NCI-H460 (cell line): ENCODE measurements around the gene SLC26A11. TPM values are rescaled to one million over a fixed set of nuclear protein-coding genes. Genes with fewer than 3 reads are reported as not detected.
"Not testable (repeated sequence)": the region's sequence is repeated elsewhere in the genome, so short reads cannot be mapped to it uniquely, and the experiment has no call there.

Source experiments
- DNase-seq: peaks from one replicate; pipeline ENCODE4 v3.0.0-alpha.2; 2016; ENCODE audit warnings: low read depth; ENCODE audit errors: extremely low read depth
- total RNA-seq: library from RNA; depleted of rRNA; stranded (reverse); fragments of >200 nt; shearing (Covaris generic); gene quantifications from 2 replicates; pipeline ENCODE4 v1.2.3, GENCODE V29; 2014

The SLC26A11 gene
- total RNA-seq, 1 experiment from 2014 or later, result 7.6 TPM

DNA sequence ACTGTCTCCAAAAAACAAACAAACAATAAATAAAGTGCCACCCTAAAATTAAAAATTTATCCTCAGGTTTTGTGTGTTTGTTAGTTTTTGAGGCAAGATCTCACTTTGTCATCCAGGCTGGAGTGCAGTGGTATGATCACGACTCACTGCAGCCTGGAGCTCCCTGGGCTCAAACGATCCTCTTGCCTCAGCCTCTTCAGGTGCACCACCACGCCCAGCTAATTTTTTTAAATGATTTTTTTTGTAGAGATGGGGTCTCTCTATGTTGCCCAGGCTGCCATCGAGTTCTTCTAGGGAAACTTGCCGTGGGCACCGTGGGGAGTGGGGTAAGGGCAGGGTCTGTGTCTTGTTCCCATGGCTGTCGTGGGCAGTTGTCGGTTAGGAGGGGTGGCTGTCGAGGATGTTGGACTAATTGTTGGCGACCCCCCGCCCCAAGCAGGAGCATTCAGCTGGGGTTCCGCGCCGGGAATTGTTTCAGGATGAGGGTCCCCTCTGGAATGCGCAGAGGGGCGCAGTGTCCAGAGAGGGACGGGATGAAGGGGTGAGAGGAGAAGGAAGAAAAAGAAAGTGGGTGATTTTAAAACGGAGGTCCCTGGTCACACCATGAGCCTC, 39.3 kb downstream of the SLC26A11 start:
- no peak for DNase-seq

DNA sequence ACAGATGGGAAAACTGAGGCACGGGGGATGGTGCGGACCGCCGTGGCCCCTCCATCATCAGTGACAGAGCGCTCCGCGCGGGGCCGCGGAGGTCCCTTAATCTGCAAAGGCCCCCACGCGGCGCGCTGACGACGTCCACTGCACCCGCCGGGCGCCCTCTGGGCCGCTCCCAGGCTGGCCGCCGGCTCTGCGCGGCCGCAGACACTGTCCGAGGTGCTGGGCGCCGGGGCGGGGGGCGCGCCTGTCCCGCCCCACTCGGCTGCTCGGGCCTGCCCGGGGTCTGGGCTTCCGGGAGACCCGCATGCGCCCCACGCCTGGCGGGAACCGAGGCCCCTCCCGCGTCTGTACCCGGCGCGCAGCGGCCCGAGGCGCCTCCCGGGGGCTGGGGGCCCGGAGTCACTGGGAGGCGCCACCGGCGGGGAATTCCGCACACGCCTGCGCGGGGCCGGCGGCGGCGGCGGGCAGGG, 39.9 kb downstream of the SLC26A11 start:
- DNase-seq, result peak; percentile 55

DNA sequence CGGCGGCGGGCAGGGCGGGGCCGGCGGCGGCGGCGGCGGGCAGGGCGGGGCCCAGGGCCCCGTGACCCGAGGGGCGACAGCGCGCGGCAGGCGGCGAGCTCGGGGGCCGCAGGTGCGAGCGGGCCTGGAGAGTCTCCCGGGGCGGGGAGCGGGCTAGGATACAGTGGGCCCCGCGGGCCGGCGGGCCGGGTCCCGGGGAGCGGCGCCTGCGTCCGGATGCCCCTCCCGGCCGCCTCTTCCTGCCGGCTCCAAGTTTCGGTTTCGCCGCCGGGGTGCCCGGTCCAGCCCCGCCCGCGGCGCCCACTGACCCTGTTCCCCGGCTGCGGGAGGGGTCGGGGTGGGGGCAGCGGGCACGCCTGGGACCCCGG, 40.5 kb downstream of the SLC26A11 start, which contains the start of gene RNF213:
RNF213 (plus strand) TSS at position 62 of the 368 bp plus-strand sequence. CDS start 2,830 bp downstream, outside the sequence.
- no peak for DNase-seq

DNA sequence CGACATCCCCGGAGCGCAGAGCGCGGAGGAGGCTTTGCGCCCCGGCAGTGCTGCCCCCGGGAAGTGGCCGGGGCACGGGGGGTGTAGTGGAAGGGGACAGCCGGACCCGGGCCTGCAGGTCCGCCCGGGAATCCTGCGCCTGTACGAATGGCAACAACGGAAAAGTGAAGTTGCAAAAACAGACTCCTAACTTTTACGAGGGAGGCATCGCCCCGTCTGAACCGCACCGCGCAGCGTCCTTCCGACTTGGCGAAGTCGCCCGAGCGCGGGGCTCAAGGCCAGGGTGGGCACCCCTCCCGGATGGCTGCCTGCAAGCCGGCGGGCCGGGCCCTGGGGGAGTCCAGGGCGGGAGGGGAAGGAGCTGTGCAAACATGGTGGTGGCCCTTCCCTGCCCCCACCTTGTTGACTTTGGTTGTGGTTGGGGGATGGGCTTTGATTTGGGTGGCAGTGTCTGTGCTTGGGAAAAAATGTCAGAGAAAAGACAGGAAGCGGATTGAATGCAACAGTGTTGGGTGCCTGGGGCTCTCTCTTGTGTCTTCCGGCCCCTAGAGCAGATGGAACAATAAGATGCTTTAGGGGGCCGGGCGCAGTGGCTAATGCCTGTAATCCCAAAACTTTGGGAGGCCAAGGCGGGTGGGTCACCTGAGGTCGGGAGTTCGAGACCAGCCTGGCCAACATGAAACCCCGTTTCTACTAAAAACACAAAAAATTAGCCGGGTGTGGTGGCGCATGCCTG, 41.1 kb downstream of the SLC26A11 start:
- peak; percentile 31 for DNase-seq

DNA sequence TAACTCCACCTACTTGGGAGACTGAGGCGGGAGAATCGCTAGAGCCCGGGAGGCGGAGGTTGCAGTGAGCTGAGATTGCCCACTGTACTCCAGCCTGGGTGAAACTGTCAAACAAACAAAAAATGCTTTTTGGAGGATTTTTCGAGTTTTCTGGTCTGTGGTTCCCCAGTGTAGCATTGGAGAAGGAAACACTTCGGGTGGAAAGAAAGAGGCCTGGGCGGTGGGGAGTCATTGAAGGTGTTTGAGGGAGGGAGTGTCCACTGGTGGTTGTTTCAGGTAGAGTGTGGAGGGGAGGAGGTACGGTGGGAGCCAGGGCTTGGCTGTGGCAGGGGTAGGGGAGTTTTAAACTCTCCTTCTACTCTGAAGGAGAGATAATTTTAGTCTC, 41.7 kb downstream of the SLC26A11 start:
- no peak for DNase-seq

DNA sequence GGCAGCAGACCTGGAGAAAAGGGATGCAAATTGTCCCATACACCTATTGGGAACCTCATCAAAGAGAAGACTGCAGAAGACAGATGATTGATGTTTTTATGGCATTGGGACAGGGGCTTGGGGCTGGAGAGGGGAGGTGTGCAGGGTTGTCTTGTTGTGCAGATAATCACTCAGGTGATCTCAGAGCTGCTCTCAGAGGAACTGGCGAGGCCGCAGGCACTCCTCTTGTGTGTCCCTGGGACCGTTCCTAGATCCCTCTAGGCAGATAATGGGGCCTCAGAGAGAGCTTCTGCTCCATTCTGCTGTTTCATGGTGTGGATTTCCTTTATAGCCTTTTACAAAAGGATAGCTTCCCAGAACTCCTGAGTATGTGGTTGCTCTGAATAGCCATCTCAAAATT, 42.1 kb downstream of the SLC26A11 start:
- DNase-seq, result no peak

DNA sequence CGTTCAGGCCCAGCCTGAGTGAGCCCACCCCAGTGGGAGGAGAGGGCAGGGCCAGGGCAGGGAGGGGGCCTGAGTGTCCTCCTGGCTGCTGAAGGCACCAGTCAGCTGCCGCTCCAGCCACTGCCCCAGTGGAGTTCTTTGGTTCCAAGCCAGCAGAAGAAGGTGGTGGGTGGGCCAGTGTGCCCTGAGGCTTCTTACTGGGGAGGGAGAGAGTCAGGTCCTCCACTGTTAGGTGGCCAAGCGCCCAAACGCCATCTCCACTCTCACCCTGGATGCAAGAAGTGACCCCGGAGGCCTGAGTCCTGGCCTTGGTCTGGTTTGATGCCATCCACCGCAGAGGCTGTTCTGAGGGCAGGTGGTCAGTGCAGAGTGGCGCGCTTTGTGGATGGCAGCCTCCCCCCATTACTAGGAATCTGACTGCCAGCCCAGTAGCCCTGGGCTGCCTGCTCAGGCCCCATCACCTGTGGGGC, 42.6 kb downstream of the SLC26A11 start:
- DNase-seq, result no peak

DNA sequence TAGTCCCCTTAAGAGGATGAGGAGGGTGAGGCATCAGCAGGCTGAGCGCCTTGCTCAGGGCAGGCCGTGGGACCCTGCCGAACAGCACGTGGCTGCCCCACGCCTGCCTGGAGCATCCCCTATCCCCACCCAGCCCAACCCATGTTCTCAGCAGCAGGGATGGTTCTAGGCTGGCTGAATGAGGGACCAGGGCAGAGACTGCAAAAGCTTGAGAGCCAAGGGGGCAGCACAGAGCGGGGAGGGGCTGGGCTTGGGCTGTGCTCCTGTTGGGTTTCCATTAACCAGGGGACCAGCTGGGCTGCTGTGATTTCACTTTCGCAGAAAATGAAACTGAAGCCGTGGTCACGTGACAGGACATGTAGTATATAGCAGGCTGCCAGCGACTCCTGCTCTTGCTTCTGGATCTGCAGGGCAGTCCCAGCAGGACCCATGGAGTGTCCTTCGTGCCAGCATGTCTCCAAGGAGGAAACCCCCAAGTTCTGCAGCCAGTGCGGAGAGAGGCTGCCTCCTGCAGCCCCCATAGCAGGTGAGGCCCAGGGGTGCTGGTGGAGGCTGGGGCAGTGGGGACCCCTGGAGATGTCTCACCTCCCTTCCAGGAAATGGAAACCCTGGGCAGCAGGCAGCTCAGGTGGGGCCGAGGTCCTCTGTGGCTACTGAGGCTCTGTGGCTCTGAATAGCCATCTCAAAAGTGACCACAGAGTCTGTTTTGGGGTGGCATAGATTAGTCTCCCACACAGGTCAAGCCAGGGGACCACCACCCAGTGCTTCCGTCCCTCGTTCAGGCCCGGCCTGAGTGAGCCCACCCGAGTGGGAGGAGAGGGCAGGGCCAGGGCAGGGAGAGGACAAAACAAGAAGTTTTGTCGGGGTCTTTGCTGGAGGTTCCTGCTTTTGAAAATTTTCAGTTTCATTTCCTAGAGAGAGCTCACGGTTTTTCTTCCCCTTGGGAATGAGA, 43.3 kb downstream of the SLC26A11 start:
- DNase-seq, result no peak

DNA sequence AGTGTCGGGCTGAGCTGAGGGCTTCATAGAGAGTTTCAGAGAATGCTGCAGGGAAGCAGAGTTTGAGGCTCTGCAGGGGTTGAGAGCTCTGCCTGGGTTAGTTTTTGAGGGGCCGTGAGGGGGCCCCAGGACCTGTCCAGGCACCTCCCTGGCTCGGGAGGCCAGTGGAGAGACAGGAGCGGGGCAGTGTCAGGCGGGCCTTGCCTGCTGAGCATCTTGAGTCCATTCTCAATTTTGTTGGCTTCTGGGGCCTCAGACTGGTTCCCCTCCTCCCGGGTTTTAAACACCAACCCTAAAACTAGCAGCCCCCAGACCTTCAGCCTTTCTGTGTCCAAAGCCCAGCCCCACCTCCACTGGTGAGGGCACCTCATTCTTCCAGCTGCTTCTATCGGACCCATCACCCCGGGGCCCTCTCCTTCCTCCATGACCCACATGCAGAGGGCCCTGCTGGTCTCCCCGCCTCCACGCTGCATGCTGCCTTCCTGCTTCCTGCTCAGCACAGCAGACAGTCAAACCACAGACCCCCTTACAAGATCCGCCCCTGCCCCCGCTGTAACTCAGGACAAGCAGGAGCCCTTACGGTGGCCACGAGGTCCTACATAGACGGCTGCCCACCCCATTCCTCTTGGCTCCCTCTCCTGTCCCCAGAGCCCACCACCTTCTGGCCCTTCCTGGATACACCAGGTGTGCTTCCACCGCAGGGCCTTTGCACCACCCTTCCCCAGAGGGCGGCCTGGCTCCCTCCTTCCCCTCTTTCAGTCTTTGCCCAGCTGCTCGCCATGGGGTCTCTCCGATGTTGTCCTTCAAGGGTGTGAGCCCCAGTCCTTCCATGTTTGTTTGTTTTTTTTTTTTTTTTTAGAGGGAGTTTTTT, 44.2 kb downstream of the SLC26A11 start:
- no peak for DNase-seq

DNA sequence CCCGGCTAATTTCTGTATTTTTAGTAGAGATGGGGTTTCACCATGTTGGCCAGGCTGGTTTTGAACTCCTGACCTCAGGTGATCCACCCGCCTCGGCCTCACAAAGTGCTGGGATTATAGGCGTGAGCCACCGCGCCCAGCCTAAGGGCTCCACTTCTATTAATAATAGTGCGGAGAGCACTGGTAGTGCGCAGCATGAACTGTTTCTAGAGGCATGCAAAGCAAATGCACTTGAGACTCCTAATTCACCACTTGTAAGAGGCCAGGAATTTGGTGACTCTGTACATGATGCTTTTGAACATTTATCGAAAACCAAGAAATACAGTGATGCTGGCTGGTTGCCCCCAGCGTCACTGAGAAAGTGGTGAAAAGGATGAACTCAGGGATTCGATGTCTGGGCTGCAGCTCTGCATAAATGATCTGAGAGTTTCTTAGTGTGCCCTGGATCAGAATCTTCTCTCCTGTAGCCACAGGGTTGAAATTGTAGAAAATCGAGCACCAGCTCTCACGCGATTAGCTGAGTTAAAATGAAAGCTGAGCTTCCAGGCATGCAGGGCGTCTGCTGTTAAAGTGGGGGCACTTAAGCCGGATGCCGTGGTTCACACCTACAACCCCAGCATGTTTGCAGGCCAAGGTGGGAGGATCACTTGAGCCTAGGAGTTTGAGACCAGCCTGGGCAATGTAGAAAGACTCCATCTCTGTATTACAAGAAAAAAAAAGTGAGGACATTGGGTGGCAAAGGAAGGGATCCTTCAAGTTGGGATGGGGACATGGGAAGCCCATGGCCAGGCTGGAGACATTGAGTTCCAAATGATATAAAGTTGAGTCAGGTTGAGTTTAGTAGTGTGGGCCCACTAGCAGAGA, 45.2 kb downstream of the SLC26A11 start:
- no peak for DNase-seq

DNA sequence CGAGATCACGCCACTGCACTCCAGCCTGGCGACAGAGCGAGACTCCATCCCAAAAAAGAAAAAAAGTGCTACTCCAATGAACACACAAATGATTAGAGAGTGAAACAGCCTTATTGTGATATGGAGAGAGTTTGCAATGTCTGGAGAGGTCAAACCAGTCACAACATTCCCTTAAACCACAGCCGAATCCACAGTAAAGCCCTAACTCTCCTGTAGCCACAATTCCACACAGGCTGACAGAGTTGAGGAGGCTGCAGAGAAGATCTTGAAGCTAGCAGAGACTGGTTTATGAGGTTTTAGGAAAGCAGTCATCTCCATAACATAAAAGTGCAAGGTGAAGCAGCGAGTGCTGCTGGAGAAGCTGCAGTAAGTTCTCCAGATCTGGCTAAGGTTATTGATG, 47.2 kb downstream of the SLC26A11 start:
- no peak for DNase-seq

DNA sequence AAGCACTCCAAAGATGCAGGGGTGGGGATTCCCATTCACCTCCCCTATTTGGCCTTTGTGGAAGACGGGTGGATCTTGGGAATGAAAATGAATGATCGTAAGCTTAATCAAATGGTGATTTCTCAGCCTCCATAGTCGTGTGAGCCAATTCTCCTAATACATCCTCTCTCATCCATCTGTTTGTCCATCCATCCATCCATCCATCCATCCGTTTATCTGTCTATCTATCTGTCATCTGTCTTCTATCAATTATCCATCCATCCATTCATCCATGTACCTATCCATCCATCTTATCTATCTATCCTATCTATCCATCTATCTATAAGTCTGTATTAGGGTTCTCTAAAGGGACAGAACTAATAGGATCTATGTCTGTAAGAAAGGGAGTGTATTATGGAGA, 48.2 kb downstream of the SLC26A11 start:
- DNase-seq, result no peak

DNA sequence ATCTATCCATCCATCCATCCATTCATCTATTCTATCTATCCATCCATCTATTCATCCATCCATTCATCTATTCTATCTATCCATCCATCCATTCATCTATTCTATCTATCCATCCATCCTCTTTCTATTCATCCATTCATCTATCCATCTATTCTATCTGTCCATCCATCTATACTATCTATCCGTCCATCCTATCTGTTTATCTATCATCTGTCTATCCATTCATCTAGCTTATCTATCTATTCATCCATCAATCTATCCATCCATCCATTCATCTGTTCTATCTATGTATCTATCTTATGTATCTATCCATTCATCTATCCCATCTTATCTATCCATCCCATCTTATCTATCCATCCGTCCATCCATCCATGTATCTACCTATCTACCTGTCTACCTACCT, 49.2 kb downstream of the SLC26A11 start:
- DNase-seq, result no peak

DNA sequence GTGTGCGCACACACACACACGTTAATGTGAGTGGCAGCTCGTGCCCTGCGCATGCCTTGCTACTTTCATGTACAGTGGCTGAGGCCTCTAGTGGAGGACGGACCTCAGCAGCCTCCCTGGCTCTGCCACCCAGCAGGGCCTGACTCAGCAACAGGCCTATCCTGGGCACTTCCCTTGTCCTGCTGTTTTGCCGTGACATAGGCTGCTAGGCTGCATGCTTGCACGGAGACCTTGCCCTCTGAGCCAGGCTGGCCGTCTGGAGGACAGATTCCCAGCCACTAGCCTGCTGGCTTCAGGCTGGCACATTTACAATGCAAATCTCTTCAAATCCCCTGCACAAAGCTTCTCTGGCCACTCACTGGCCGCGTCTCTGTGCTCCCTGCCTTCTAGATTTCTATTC, 49.9 kb downstream of the SLC26A11 start:
- no peak for DNase-seq

DNA sequence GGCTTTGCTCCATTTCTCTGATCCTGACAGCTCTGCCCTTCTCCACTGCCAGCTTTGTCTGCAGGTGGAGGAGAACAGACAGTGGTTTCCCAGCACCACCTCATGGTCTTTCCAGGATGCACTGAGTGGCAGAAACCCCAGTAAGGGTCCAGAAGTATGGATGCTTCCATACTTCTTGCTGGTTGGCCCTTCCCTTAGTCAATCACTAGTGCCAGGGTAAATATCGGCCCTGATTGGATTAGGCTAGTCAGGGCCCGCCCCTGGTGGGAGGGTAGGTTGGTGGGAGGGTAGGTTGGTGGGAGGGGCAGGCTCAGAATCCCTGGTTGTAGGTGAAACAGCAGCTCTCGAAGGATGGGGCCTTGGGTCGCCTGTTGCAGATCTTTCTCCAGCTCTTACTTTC, 50.6 kb downstream of the SLC26A11 start:
- no peak for DNase-seq

DNA sequence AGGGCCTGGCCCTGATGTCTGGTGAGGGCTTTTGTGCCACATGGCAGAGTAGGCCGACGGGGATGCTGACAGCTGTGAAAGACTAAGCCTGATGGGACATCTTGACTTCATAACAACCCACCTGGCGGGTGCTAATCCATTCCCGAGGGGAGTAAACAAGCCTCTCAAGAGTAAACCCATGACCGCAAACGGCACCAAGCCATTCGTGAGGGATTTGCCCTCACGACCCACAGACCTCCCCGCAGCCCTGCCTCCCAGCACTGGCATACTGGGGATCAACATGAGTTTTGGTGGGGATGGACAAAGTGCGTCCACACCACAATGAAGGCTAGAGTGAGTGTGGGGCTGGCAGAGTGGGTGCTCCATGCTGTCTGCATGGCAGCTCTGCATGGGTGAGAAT, 52.1 kb downstream of the SLC26A11 start:
- no peak for DNase-seq

DNA sequence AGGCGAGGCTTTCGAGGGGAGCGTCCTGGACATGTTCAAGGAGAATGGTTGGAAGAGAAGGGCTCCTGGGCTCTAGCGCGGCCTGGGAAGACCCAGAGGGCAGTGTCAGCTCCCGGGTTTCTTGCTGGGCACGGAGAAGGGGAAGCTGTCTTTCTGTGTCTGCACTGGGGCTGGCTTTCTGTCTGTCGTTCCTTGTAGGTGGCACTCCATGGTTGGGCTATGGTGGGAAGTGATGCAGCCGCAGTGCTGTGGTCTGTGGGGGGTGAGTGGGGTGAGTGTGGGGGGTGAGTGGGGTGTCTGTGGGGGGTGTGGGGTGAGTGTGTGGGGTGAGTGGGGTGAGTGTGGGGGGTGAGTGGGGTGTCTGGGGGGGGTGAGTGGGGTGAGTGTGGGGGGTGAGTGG, 54.1 kb downstream of the SLC26A11 start:
- no peak for DNase-seq

DNA sequence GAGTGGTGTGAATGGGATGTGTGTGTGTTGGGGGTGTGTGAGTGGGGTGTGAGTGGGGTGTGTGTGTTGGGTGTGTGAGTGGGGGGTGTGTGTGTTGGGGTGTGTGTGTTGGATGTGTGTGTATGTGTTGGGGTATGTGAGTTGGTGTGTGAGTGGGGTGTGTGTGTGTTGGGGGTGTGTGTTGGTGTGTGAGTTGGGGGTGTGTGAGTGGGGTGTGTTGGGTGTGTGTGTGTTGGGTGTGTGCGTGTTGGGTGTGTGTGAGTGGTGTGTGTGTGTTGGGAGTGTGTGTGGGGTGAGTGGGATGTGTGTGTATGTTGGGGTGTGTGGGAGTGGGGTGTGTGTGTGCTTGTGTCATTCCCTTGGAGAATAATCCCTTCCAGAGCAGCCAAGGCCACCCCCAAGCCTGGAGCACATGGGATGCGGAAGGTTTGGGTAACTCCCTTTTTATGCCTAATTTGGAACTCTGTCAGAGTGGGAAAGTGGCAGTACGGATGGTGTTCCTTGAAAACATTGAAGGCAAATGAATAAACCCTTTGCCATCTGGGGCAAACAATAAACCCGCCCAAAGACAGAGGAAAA, 54.7 kb downstream of the SLC26A11 start:
- DNase-seq, result no peak

DNA sequence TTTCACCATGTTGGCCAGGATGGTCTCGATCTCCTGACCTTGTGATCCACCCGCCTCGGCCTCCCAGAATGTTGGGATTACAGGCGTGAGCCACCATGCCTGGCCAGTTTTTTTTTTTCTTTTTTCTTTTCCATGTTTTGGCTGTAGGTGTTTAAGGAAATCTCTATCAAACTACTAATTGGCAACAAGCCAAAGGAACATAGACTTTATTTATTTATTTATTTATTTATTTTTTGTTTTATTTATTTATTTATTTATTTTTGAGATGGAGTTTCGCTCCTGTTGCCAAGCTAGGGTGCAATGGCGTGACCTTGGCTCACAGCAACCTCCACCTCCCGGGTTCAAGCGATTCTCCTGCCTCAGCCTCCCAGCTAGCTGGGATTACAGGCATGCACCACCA, 55.6 kb downstream of the SLC26A11 start:
- DNase-seq, result not testable (repeated sequence)
